Cardiac muscle cell (in vitro differentiated cells and primary cell): Measurements from ENCODE around the gene MEGF9. TPM values are rescaled to one million over a fixed set of nuclear protein-coding genes. Genes with fewer than 3 reads are reported as not detected.

Experiments
- DNase-seq, 2 donors: peaks; one replicate each; pipeline versions ENCODE4 v3.0.0 to v3.0.0-alpha.2; 2010 to 2017; ENCODE audit warnings: low read depth in 1 of 2, low spot score in 1 of 2
- H3K27ac ChIP-seq: fragments of 200-600 bp; sonication (generic); 2 replicates; pipeline ENCODE4 v1.5.1; 2016
- H3K27me3 ChIP-seq: fragments of 200-600 bp; sonication (generic); 2 replicates; pipeline ENCODE4 v1.6.0; 2016; ENCODE audit warnings: control low read depth
- H3K36me3 ChIP-seq: fragments of 200-600 bp; sonication (generic); 2 replicates; pipeline ENCODE4 v1.5.1; 2016; ENCODE audit warnings: control low read depth
- H3K4me1 ChIP-seq: fragments of 200-600 bp; sonication (generic); 2 replicates; pipeline ENCODE4 v1.8.1; 2017; ENCODE audit warnings: low read depth, mild to moderate bottlenecking, mixed run types
- H3K4me3 ChIP-seq: fragments of 200-600 bp; sonication (generic); 2 replicates; pipeline ENCODE4 v1.5.1; 2016; ENCODE audit warnings: mild to moderate bottlenecking
- H3K9me3 ChIP-seq: fragments of 200-600 bp; sonication (generic); 2 replicates; pipeline ENCODE4 v1.5.1; 2017; ENCODE audit warnings: low read depth, mild to moderate bottlenecking, control low read depth
- polyA plus RNA-seq: library from polyadenylated mRNA; unstranded; fragments of >200 nt; fragmentation: Nextera tagmentation; extraction: Ambion mirVana; gene quantifications from 2 replicates; pipeline ENCODE4 v1.2.1, GENCODE V29; 2016
- total RNA-seq: library from RNA; depleted of rRNA; stranded (reverse); fragments of >200 nt; gene quantifications from 2 replicates; pipeline ENCODE4 v1.2.3, GENCODE V29; 2016
- TF ChIP-seq, protein P1 (sequence below): IDR thresholded peaks from 2 replicates; pipeline ENCODE4 v1.5.1; 2012; ENCODE audit warnings: low read depth, mild to moderate bottlenecking, low read length

Gene MEGF9
- total and polyA plus RNA-seq, 2 experiments from 2014 or later = 0.60 to 1.8 TPM

DNA sequence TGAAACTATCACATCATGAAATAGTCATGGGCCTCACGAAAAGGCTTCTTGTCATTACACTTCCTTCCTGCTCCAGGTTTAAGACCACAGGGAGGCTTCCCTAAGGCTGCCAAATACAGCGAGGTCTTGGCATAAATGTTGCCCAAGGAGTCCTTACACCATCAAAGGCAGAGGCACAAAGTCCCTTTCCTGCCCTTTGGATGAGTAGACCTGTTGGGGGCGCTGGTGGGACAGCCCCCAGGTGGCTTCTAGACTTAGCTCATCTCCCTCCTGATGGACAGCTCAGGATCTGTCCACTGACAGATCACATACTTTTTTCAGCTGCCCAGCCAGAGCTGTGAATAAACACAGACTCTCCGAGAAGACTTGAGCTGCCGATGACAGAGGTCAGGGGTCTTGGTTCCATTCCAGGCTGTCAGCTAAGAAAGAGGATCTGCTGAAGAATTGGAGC is 15.5 kb upstream of the MEGF9 start:
- no peaks in the 10 kb centered on the region for H3K36me3 ChIP-seq
- H3K4me1 ChIP-seq = peaks cover 4% of the 10 kb centered on the region
- TF ChIP-seq, protein P1, sequence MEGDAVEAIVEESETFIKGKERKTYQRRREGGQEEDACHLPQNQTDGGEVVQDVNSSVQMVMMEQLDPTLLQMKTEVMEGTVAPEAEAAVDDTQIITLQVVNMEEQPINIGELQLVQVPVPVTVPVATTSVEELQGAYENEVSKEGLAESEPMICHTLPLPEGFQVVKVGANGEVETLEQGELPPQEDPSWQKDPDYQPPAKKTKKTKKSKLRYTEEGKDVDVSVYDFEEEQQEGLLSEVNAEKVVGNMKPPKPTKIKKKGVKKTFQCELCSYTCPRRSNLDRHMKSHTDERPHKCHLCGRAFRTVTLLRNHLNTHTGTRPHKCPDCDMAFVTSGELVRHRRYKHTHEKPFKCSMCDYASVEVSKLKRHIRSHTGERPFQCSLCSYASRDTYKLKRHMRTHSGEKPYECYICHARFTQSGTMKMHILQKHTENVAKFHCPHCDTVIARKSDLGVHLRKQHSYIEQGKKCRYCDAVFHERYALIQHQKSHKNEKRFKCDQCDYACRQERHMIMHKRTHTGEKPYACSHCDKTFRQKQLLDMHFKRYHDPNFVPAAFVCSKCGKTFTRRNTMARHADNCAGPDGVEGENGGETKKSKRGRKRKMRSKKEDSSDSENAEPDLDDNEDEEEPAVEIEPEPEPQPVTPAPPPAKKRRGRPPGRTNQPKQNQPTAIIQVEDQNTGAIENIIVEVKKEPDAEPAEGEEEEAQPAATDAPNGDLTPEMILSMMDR = no peak
- H3K27ac ChIP-seq = no peak overlapping the region
- H3K27me3 ChIP-seq = no peaks in the 10 kb centered on the region
- no peak for DNase-seq
- H3K9me3 ChIP-seq = no peaks in the 10 kb centered on the region
- no peak overlapping the region for H3K4me3 ChIP-seq

DNA sequence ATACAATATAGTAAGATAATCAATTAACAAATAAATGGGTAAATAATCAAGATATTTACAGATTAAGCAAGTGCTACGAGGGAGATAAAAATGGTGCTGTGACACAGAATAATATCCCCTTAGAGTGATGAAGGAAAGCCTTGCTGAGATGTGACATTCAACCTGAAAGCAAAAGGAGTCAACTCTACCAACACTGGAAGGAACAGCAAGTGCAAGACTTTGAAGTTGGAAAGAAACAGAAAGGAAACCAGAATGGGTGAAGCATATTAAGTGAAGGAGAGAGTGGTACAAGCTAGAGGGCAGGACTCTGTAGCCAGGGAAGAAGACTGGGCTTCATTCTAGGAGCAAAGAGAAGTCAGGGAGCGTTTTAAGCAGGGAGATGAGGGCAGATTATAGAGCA is 12.2 kb upstream of the MEGF9 start:
- TF ChIP-seq, protein P1 = no peak
- H3K4me3 ChIP-seq = no peak overlapping the region
- no peaks in the 10 kb centered on the region for H3K9me3 ChIP-seq
- no peaks in the 10 kb centered on the region for H3K27me3 ChIP-seq
- H3K4me1 ChIP-seq = no peaks in the 10 kb centered on the region
- no peaks in the 10 kb centered on the region for H3K36me3 ChIP-seq
- DNase-seq = no peak
- no peak overlapping the region for H3K27ac ChIP-seq

DNA sequence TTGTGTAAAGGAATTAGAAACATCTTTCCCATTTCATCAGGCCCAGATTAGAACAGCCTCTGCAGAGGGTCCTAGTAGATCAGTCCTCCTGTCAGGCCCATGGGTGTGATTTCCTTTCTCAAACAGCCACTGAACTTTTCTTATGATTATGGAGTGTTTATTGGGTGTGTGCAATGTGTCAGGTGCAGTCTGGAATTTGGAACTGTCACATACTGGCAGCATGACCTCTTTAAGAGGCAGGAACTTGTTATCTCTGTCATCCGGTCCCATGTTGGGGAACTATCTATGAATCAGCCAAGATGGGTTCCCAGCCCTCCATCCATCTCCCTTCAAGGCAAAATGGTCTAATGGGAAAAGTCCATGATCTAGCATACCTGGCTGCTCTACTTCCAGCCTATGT is 11.6 kb upstream of the MEGF9 start:
- TF ChIP-seq, protein P1 = no peak
- Histone ChIP-seq H3K27ac (no peak overlapping the region), H3K9me3 (no peaks in the 10 kb centered on the region), H3K4me1 (no peaks in the 10 kb centered on the region), H3K27me3 (no peaks in the 10 kb centered on the region), H3K36me3 (no peaks in the 10 kb centered on the region), H3K4me3 (no peak overlapping the region)
- no peak for DNase-seq

DNA sequence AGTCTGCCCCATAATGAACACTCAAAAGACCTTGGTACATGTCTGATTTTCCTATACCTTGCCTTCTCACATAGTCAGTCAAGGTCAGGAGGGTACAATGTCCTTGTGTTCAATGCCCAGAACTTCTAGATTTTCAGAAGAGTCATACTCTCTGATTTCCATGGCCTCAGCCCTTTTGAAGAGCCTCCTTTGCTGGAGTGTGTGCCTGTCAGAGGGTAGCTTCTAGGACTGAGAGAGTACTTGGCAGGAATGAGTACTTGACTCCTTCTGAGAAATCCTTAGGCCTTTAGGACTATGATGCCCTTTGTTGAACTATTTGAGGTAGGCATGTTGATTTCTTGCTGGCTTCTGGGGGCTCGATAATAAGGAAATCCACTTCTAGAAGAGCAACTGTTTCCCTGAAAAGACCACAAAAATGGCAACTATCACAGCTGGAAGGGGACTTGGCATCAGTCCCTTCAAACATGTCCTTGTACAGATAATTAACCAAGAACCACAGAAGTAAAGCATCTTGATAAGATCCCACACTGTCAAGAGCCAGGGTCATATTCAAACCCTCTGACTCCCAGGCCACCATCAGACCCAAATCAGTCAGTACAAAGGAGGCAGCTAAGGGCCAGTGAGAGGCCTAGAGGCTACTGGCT is 10.6 kb upstream of the MEGF9 start:
- TF ChIP-seq, protein P1 = no peak
- Histone ChIP-seq H3K4me1 (no peaks in the 10 kb centered on the region), H3K27ac (no peak overlapping the region), H3K36me3 (no peaks in the 10 kb centered on the region), H3K9me3 (no peaks in the 10 kb centered on the region), H3K27me3 (no peaks in the 10 kb centered on the region), H3K4me3 (no peak overlapping the region)
- no peak for DNase-seq

- Histone ChIP-seq H3K27me3 (no peaks in the 10 kb centered on the region), H3K4me3 (no peak overlapping the region), H3K9me3 (no peaks in the 10 kb centered on the region), H3K27ac (no peak overlapping the region), H3K36me3 (no peaks in the 10 kb centered on the region), H3K4me1 (no peaks in the 10 kb centered on the region)
- peak in 1 of 2 donors; percentile 87 for DNase-seq
- TF ChIP-seq, protein P1 = no peak
Measured at GRCh38 chr9:120723565-120723964, 9.3 kb upstream of the MEGF9 start.

- H3K4me1 ChIP-seq = no peaks in the 10 kb centered on the region
- DNase-seq = no peak
- H3K27me3 ChIP-seq = no peaks in the 10 kb centered on the region
- no peaks in the 10 kb centered on the region for H3K36me3 ChIP-seq
- H3K9me3 ChIP-seq = no peaks in the 10 kb centered on the region
- H3K4me3 ChIP-seq = no peak overlapping the region
- TF ChIP-seq, protein P1 = no peak
- no peak overlapping the region for H3K27ac ChIP-seq
Measured at GRCh38 chr9:120720404-120720803, 6.1 kb upstream of the MEGF9 start.
